GM18520 (cell line): ENCODE results near the gene HIVEP3.
"Not testable (repeated sequence)": the region's sequence is repeated elsewhere in the genome, so short reads cannot be mapped to it uniquely, and the experiment has no call there.

Experiments
- ATAC-seq: cut with Tn5 transposase; IDR thresholded peaks from one replicate; pipeline ENCODE4 v1.9.1; 2021; ENCODE audit not compliant: unreplicated experiment

The HIVEP3 gene

GRCh38 chr1:41918450-41919043 lies at the start of gene HIVEP3:
TSS of gene HIVEP3 (minus strand) at chr1:41918922.
- ATAC-seq = no peak

GRCh38 chr1:41964400-41964799 lies 45.7 kb upstream of the HIVEP3 start:
- no peak for ATAC-seq

DNA sequence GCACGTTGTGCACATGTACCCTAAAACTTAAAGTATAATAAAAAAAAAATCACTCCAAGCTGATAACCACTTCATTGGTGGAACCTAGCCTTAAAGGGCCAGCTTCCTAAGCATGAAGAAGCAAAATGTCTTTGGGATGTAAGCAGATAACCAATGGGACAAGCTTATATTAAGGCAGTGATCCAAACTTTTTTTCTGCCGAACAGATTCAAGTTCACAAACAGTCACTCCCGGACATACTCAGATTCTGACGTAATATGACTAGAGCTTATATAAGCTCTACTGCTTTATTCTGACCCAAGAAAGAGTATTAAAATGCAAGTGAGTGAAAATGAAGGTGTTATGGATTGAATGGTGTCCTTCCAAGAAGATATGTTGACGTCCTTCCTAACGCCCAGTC lies 44.9 kb upstream of the HIVEP3 start:
- no peak for ATAC-seq

DNA sequence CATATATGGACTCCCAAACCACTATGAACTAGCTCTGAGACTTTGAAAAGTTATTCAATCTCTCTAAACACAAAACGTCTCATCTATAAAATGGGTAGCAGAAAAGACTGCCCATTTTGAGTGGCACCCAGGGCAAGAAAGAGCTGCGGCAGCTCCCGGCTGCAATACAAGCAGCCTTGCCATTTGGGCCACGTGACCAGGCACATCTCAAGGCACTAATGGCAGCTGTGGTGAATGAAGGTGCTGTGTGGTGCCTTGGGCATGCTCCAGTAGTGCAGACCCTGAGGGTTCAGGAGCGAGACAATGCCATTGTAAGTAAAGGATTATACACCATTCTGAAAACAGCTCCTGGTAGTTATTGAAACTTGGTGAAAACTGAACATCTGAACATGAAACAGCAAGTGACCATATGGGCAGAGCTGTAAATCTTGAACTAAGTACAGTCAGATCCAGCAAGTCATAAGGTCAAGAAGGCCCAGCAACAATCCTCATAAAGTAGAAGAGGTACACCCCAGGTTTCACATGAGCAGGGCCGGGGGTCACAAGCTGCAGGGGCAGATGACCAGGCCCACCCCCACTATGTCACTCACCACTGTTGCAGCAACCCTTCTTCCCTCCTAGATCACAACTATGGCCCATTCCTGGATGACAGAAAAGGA lies 39.4 kb upstream of the HIVEP3 start:
- no peak for ATAC-seq

- ATAC-seq = no peak
These were observed 38.8 kb upstream of the HIVEP3 start for GRCh38 chr1:41957568-41957967.

DNA sequence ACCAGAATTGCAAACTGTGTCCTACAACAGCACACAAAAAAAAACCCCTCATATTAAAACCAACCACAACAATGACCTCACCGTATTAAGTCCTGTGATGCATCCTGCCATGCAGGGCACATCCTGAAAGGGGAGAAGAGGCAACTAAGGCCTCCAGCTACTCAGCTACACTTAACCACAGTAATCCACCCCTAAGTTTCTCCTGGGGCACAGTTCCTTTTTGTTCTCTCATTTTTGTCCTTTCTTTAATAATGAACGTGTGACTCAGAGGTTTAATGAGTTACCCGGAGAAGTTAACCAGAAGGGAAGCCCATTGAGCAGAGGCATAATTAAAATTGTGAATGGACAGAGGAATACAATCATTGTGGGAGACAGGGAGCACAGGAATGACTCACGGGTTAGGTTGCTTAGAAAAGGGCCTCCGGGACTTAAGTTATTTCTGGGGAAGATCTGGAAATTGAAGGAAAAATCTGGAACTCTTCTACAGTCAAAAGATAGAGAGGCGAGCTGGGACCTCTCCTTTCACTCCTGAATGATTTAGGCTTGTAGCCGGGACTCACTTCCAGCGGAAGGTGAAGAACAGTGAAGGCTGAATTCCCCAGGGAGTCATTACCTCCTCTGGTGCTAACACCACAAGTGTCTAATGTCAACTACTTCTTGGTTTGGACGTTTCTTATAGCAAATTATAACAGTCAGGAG lies 36.9 kb upstream of the HIVEP3 start:
- peak; percentile 62 for ATAC-seq

DNA sequence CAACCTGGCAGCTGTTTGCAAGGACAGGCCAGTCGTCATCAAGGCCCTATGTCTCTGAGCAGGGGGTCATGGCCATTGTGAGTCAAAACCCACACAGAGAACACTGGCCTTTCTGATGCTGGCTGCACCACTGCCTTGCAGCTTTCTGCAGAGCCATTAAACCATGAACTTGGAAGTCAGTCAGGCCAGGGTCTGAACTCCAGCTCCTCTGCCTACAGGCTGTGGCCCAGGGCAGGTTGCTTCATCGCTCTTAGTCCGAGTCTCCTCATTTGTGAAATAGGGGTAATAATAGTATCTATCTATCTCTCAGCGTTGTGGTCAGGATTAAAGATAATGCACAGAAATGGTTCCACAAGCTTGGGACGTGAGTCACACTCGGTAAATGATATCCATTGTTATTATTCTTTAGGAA lies 35.8 kb upstream of the HIVEP3 start:
- ATAC-seq = no peak

- ATAC-seq = no peak
These were observed 34.6 kb upstream of the HIVEP3 start for GRCh38 chr1:41953291-41953690.

DNA sequence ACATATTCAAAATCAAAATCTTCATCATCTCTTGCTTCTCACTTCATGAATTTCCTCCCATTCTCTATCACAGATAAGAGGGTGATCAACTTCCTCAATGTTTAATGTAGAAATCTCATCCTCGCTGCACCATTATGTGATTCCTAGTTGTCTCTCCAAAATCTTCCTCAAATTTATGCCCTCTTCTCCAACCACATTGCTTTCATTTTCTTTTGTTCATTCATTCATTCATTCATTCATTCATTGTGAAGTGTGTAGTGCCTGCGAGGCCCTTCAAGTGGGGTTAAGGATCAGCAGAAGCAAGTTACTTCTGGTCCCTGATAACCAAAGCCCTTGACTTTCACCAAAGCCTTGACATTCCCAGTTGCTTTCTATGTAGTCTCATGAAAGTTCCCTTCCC lies 33.5 kb upstream of the HIVEP3 start:
- no peak for ATAC-seq

DNA sequence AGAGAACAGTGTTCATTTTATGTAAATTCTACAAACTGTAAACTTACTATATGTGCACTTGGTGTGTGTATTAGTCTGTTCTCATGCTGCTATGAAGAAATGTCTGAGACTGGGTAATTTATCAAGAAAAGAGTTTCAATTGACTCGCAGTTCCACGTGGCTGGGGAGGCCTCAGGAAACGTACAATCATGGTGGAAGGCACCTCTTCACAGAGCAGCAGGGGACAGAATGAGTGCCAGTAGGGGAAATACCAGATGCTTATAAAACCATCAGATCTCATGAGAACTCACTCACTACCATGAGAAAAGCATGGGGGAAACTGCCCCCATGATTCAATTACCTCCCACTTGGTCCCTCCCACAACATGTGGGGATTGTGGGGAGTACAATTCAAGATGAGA lies 32.8 kb upstream of the HIVEP3 start:
- ATAC-seq = not testable (repeated sequence)

DNA sequence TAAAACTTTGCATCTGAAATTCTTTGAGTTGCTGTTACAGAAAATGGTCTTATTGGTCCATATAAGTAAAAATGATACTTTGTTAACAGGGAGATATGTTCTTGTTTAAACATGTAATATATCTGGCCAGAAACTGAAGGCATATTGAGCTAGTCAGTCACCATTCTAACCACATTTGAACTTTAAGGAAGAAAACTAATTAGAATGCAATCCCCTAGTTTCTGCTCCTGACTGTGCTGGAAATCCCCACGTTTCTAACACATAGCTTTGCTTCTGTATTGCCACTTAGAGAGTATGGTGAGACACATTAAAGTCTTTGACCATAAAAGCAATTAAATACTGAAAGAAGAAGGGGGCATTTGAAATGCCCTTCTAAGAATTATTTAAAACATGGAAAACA lies 32.1 kb upstream of the HIVEP3 start:
- no peak for ATAC-seq

DNA sequence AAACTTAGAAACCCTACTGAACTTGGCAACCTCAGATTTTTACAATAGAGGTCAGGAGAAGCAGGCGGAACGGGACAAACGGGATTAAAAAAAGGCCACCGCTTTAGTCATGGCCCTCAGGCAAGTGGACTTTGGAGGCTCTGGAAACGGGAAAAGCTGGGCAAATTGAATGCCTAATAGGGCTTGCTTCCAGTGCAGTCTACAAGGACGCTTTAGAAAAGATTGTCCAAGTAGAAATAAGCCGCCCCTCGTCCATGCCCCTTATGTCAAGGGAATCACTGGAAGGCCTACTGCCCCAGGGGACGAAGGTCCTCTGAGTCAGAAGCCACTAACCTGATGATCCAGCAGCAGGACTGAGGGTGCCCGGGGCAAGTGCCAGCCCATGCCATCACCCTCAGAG lies 27.2 kb upstream of the HIVEP3 start:
- not testable (repeated sequence) for ATAC-seq

DNA sequence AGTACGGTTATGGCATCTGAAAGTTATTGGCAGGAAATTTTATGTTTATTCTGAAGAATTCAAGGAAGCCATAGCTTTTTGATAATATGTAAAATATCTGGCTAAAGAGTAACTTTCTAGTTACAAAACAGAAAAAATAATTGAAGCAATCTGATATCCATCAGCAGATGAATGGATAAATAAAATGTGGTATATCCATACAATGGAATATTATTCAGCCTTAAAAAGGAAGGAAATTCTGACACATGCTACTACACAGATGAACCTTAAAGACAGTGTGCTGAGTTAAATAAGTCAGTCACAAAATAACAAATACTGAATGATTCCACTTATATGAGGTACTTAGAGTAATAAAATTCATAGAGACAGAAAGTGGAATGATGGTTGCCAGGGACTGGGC lies 25.0 kb upstream of the HIVEP3 start:
- no peak for ATAC-seq

DNA sequence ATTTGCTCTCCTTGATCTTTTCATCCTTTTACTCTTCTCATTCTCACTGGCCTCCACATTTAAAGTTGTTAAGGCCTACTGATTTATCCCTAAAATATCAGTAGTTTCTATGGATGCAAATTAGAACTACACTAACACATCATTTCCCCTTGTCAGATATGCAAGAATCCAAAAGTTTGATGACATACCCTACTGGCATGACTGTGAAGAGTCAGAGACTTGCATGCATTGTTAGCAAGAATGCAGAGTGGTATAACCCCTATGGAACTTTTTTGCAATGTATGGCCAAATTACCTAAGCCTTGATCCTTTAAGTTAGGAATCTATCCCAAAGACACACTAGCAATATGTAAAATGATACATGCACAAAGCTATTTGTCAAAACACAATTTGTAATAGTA lies 23.6 kb upstream of the HIVEP3 start:
- ATAC-seq = no peak

DNA sequence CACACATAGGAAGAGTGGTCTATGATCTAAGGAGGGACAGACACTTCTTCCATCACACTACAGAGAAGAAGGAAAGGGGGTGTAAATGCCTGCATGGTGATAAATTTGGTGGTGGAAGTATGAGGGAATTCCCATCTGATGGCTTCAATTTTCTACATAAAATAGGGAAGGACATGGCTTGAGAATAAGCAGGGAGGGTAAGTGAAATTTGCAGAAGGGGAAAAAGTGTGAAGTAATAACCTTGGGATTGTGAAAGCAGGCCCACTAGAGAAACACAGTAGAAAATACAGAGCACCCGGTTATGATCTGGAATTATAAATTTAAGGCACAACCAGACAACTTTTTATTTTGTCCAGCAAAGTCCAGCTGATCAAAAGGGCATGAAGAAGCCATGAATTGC lies 22.7 kb upstream of the HIVEP3 start:
- no peak for ATAC-seq

DNA sequence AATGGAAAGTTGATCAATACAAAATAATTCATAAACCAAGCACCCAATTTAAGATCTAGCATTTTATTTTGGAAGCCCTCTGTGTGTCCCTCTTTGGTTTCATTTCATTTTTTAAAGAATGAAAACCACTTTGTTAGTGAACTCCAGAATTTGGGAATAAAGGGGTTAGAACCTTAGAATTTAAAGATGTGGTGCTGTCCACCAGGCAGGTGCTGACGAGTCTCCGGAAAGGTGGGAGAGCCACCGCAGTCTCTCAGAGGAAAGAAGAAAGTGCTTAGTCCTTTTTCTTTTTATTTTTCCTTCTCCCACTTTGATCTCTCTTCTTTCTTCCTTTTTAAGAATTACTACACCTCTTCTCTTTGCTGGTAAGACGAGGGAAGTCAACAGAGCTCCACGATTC lies 20.5 kb upstream of the HIVEP3 start:
- ATAC-seq = no peak

DNA sequence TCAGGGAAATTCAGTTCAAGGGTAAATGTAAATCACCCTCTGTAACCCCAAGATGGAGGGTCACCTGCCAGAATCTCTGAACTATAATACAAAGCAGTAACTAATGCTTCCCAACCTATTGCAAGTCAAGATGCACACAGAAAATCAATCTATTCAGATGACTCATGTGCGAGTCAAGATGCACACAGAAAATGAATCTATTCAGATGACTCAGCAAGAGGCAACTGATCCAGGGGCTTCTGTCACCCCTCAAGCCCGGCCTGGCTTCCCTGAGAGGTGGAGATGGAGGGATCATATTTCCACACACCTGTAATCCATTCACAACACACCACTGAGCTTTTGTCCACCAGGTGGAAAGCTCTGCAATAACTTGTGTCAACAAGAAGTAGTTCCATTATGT lies 17.4 kb upstream of the HIVEP3 start:
- no peak for ATAC-seq

DNA sequence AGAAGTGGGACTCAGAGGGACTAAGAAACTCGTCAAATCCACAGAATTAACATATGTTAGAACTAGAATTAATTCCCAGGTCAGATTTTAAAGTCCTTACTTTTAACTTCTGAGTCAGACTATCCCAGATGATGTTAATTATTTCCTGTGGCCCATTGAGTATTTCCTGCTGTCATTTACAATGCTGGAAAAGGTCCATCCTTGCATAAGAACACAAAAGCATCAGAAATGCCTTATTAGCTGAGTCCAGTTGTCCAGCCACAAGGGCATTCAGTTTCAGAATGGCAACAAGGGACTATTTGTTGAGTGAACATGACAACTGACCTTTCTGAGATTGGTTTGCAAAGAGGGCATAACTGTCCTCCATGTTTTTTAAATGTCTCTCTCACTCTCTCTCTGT lies 16.5 kb upstream of the HIVEP3 start:
- no peak for ATAC-seq

GRCh38 chr1:41933106-41933505 lies 14.4 kb upstream of the HIVEP3 start:
- no peak for ATAC-seq

DNA sequence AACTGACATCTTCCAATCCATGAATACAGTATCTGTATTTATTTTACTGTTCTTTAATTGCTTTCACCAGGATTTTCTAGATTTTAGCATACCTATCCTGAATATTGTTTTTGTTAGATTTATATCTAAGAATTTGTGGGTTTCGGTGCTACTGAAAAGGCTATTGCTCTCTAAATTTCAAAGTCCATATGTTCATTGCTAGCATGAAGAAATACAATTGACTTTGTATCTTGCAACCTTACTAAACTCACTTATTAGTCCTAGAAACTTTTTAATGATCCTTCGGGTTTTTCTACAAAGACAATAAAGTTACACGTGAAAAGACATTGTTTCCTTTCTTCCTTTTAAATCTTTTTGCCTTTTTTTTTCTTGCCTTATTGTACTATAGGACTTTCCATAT lies 12.9 kb upstream of the HIVEP3 start:
- no peak for ATAC-seq

- no peak for ATAC-seq
These were observed 8.4 kb upstream of the HIVEP3 start for GRCh38 chr1:41927118-41927517.

DNA sequence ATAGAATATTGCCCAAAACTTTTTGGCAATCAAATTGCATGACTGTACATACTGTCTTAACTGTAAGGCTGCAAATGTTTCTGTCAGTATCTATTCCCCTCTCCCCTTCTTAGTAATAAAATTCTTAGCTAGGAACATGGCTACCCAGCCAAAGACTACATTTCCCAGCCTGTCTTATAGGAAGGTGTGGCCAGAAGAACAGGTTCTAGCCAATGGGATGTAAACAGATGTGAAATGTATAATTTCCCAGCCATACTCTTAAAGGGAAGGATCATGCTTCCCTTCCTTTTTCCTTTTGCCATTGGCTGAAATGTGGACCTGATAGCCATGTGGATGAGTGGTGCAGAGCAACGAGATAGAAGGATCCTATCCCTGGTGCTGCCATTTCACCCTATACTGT lies 7.0 kb upstream of the HIVEP3 start:
- no peak for ATAC-seq

- ATAC-seq = no peak
These were observed 6.2 kb upstream of the HIVEP3 start for GRCh38 chr1:41924911-41925310.
